Ammon's horn (tissue), 1 donor: ENCODE measurements around the gene CLSTN2.

Source experiments
- DNase-seq: peaks from one replicate; pipeline ENCODE4 v3.0.0-alpha.2; 2016; ENCODE audit warnings: low spot score

Gene CLSTN2

GRCh38 chr3:139944256-139944910 is 9.4 kb downstream of the CLSTN2 start:
- no peak for DNase-seq

DNA sequence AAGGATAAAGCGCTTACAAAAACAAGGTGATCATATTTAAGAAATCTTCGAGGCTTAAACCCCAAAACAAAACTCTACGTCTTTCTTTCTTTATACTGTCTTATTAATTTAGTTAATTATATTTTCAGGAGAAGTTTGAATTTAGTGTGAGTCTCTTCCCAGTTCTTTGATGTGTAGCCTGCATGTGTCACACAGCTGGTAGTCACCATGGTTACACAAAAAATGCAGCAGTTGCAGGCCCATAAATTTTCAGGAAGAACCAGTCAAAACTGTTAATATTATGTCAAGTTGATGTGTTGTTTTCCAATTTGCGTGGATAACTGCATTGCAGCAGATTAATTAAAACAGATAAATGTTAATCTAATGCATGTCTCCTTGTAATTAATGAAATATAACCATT is 10.4 kb downstream of the CLSTN2 start:
- no peak for DNase-seq

GRCh38 chr3:139945942-139946341 is 11.0 kb downstream of the CLSTN2 start:
- DNase-seq: no peak

- DNase-seq: no peak
Measured at GRCh38 chr3:139948467-139948866, 13.5 kb downstream of the CLSTN2 start.

- no peak for DNase-seq
Measured at GRCh38 chr3:139948898-139949297, 13.9 kb downstream of the CLSTN2 start.

DNA sequence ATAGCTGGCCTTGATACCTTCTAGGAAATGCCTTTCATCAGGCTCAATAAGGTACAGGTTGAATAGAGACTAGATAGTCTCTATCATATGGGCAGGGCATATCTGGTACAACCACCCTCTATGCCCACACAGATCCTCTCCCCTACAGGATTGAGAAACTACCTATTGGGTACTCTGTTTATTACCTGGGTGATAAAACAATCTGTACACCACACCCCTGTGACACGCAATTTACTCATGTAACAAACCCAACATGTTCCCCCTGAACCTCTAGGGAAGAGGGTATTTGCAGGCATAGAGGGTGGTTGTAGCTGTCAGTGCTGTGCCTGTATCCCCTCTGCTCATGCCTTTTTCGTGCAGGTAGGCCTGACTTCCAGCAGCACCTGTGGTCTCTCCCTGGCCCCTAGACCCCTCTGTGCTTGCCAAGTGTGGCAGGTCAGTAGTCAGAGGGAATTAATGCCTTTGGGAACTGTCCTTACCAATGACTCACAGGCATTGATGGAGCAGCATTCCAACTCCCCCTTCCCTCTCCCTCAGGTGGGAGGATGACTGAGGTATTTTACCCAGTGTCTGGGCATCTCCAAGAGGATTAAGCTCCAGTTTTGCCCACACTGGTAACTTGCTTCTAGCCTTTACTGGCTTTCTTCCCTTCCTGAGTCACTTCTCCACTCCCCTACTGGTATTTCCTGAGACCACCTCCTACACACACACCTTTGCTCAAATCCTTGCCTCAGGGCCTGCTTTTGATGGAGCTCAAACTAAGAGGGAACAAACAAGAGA is 18.3 kb downstream of the CLSTN2 start:
- no peak for DNase-seq

DNA sequence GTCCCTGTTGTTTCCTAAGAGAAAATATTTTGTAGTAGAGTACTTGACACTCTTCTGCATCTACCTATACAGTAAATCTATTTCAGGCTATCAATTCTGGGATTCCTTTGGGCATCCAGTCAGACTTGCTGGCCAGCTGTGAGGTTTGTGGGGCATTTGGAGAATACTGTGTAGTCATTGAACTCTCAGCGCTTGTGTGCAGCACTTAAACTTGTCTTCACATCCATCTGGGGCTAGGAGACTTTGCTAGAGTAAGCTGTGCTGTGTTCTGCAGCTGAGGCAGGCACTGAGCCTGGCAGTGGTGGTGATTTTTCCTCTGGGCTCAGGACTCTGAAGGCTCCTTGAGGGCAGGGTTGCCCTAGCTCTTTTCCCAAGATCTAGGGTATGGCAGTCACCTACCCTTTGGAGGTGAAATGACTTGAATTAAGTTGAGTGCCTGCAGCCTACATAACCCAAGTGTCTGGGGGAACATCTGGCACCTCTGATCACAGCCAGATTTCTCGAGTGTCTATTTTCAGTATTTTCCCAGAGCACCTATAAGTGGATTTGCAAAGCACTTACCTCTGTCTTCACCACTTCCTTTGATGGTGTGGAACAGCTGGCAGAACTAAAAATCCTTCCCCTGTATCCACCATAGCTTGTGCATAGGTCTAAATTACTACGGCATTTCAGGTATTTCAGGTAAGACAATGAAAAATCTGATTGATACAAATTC is 19.3 kb downstream of the CLSTN2 start:
- DNase-seq: no peak

DNA sequence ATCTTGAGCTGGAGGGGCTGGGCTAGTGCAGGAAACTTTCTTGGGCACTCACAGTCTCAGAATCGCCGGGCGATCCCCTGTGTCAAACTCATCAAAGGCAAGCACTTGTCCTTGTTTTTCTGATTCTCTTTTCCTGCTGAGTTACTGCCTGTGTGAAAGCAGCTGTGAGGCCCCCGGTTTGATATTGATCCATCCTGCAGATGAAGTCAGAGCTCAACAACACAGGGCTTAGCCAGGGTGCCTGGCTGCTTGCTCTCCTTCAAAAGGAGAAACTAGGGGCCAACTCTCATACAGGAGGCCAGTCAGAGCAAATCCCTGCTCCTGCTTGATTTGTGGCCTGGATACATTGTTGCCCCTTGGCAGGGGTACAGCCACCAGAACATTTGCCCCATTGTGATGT is 22.9 kb downstream of the CLSTN2 start:
- no peak for DNase-seq

- DNase-seq: no peak
Measured at GRCh38 chr3:139969386-139969785, 34.4 kb downstream of the CLSTN2 start.

GRCh38 chr3:139970526-139970925 is 35.5 kb downstream of the CLSTN2 start:
- DNase-seq: no peak

DNA sequence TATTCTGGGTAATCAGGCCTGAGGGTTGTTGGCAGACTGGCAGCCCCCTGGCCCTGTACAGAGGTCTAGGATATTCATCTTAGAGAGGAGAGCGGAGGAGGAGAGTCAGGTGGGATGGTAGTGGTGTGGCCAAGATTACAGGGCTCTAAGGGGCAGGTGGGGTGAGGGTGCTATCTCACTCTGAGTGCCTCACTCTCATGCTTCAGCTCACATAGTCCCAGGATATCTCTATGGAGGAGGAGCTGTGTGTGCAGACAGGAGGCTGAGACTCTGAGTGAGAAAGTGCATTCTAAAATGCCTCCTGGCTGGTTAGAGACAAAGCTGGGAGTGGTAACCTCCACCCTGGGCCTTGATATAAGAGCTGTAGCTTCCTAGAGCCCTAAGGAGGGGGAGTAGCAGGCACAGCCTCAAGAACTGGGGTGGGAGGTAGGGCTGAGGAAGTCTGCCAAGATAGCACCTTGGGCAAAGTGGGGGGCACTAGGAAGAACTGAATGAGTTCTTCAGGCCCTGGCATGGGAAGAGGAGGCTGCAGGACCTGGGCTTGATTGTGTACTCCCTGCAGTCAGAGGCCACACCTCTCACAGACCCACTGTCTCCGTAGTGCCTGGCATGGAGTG is 39.9 kb downstream of the CLSTN2 start:
- no peak for DNase-seq

DNA sequence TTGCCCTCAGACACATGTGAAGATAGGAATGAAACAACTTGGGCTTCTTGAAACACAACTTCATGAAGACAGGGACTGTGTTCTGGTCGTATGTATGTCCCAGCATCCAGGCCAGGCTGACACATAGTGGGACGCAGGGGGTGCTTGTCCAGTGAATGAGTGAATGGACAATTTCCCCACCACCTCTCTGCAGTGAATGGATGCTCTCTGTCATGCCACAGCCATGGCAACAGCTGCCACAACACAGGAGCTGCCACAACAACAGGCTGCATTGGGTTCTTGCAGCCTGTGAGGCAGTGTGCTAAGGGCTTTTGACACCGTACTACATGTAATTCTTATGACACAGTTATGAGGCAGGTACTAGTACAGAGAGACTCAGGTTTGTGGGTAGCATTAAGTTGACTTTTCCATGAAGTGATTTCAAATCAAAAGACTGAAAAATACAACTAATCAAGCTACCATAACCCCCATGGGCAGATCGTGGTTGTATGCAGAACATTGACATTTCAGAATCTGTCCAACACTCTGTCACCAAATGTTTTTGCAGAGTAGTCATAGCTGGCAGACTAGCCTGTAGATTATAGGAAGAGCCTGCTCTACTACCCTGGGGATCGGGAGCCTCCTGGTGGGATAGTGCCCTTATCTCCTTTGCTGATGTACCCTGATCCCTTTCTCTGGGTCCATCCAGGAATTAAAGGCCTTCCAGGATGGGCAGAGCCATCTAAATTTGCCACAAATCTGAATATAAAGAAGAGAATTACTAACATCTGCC is 40.8 kb downstream of the CLSTN2 start:
- DNase-seq: peak; percentile 20

DNA sequence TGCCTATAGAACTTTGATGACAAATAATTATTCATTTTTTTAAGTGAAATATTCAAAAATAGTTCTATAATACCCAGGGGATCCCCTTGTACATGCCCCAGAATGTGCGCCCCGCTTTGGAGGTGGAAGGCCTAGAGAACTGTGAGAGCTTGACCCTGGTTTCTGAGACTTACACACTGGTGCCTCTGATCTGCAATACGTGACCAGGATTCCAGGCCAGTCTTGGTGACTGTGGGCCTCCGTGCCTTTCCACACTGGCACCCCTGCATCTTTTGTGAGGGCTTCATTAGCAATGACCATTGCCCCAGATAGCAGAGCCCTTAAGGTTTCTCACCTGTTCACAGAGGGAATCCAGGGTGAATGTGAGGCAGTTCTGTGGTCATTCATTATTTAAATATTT is 44.0 kb downstream of the CLSTN2 start:
- DNase-seq: no peak

DNA sequence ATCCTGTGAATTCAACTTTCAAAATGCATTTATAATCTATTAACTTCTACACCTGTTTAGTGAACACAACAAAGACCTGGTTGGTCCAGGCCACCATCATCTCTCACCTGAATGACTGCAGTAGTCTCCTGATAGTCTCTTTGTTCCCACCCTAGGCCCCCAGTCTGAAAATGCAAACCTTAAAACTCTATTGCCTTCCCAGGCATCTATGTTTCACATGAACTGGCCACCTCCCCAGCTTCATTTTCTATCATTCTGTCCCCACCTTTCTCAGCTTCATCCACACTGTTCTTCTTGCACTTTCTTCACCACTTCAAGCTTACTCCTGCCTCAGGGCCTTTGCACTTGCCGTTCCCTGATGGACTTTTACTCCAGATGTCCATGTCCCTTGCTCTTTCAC is 45.0 kb downstream of the CLSTN2 start:
- DNase-seq: no peak

GRCh38 chr3:139982404-139982803 is 47.4 kb downstream of the CLSTN2 start:
- peak; percentile 38 for DNase-seq

GRCh38 chr3:139985576-139985975 is 50.6 kb downstream of the CLSTN2 start:
- DNase-seq: no peak

GRCh38 chr3:139987908-139988307 is 52.9 kb downstream of the CLSTN2 start:
- DNase-seq: no peak

GRCh38 chr3:139988472-139989156 is 53.6 kb downstream of the CLSTN2 start:
- DNase-seq: no peak

- DNase-seq: no peak
Measured at GRCh38 chr3:139994891-139995290, 59.9 kb downstream of the CLSTN2 start.

DNA sequence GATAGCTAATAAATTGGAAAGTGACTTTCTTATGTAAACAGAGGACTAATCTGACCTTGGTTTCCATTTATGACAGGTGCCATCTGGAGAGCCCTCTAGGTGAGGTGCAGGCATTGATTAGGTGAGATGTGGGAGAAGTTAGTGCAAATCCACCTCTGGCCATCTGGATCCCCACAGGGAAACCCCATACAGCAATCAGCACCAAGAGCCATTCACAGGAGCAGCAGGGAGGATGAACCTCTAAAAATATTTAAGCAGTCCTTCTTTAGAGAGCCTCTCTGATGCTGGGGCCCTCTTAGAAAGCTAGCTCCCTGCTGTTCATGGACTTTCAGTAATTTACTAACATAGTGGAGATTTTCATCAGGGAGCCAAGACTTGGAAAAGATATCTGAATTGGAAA is 69.3 kb downstream of the CLSTN2 start:
- no peak for DNase-seq

DNA sequence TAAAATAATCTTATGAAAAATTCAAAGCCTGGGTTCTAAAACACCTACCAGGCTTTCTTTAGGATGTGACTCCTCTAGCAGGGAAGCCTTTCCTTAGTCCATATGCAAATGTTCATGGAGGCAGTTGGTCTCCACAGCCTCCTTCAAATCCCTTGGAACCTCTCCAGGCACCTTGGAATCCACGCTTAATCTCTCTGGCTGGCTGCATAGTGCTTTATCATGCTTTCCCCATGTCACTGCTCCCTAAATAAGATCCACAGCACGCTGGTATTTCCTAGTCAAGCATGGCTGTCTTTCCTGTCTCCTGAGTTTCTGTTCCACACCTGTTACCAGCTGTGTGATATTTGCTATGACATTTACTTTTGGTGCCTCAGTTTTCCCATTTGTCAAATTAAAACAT is 71.3 kb downstream of the CLSTN2 start:
- no peak for DNase-seq
